Nephron (organoid): ENCODE data around the gene PKP3.
A peak's percentile ranks its signal among the peaks of the same experiment; 100 is the strongest.

Source experiments
- H3K27ac Mint-ChIP-seq, 3 experiments: 2 replicates each; pipeline ENCODE4 v1.8.0; 2020; ENCODE audit warnings: mixed read lengths in 3 of 3, mild to moderate bottlenecking in 2 of 3, moderate library complexity in 1 of 3
- H3K27me3 Mint-ChIP-seq: 2 replicates; pipeline ENCODE4 v1.8.0; 2021; ENCODE audit warnings: low read depth, mild to moderate bottlenecking, moderate library complexity, mixed read lengths
- H3K36me3 Mint-ChIP-seq: 2 replicates; pipeline ENCODE4 v1.8.0; 2020; ENCODE audit warnings: low read depth, mixed read lengths
- H3K4me1 Mint-ChIP-seq: 2 replicates; pipeline ENCODE4 v1.8.0; 2020; ENCODE audit warnings: mixed read lengths
- H3K4me3 Mint-ChIP-seq, 3 experiments: 2 replicates each; pipeline ENCODE4 v1.8.0; 2020; ENCODE audit warnings: mild to moderate bottlenecking in 3 of 3, mixed read lengths in 3 of 3, moderate library complexity in 2 of 3
- H3K9me3 Mint-ChIP-seq: 2 replicates; pipeline ENCODE4 v1.8.0; 2020; ENCODE audit warnings: mixed read lengths
- TF ChIP-seq, protein P1 (sequence below), 3 experiments: fragments of 200-600 bp; sonication (generic); IDR thresholded peaks; one replicate each; pipeline ENCODE4 v1.5.0; 2021; ENCODE audit warnings: antibody characterized with exemption in 3 of 3; ENCODE audit not compliant: unreplicated experiment in 3 of 3

PKP3 gene

DNA sequence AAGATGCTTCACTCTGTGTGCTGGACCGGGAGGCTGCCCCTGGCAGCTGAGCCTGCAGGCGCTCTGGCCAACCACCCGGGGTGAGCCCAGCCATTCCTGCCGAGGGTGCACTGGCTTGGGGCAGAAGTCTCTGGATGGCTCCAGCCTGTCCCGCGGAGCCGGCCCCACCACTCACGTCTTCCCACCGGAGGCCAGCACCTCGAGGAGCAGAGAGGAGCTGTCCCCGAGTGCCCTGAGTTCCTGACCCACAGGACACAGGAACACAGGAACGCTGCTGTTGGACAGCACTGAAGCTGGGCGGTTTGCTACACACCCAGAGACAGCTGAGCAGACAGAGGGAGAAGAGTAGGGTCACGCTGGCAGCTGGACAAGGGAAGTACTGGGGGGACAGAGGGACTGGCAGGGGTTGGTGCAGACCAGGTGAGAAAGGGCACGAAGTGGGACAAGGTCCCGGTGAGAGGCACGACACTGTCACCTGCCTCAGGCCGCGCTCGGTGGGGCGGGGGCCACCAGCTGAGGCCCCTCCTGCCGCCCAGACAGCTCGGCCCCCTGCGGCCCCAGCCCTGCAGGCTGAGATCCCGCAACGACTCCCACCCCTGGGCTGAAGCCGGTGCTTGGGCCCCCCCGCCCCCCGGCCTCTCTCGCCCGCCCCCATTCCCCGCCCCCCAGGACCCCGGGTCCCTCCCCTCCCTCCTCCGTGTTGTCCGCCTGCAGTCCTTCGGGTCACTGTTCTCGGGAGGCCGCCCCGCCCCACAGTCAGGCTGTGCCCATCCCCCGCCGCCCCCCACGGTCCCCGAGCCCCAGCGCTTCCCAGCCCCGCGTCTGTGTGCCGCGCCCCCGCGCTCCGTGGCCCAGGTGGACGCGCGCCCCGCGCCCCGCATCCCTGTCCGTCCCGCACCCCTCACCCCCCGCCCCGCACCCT is 25.3 kb upstream of the PKP3 start:
- H3K36me3 Mint-ChIP-seq = peaks cover 16% of the 10 kb centered on the region
- H3K4me1 Mint-ChIP-seq = peaks cover 14% of the 10 kb centered on the region
- peaks cover 12% of the 10 kb centered on the region for H3K27me3 Mint-ChIP-seq
- TF ChIP-seq, protein P1, sequence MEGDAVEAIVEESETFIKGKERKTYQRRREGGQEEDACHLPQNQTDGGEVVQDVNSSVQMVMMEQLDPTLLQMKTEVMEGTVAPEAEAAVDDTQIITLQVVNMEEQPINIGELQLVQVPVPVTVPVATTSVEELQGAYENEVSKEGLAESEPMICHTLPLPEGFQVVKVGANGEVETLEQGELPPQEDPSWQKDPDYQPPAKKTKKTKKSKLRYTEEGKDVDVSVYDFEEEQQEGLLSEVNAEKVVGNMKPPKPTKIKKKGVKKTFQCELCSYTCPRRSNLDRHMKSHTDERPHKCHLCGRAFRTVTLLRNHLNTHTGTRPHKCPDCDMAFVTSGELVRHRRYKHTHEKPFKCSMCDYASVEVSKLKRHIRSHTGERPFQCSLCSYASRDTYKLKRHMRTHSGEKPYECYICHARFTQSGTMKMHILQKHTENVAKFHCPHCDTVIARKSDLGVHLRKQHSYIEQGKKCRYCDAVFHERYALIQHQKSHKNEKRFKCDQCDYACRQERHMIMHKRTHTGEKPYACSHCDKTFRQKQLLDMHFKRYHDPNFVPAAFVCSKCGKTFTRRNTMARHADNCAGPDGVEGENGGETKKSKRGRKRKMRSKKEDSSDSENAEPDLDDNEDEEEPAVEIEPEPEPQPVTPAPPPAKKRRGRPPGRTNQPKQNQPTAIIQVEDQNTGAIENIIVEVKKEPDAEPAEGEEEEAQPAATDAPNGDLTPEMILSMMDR (IDR thresholded peaks at IDR 0.05; ENCODE audit: unreplicated experiment in 3 of 3) = no peak
- H3K9me3 Mint-ChIP-seq = no peaks in the 10 kb centered on the region
- peak overlapping the region; percentile 93 to 97 (median 94) for H3K4me3 Mint-ChIP-seq
- peak overlapping the region; percentile 87 to 92 (median 90) for H3K27ac Mint-ChIP-seq

- peaks cover 14% of the 10 kb centered on the region for H3K4me1 Mint-ChIP-seq
- TF ChIP-seq, protein P1 (IDR thresholded peaks at IDR 0.05; ENCODE audit: unreplicated experiment in 3 of 3) = no peak
- peak within 1 kb of the TSS; percentile 87 to 92 (median 90) for H3K27ac Mint-ChIP-seq
- peaks cover 12% of the 10 kb centered on the region for H3K27me3 Mint-ChIP-seq
- peaks cover 22% of the 10 kb centered on the region for H3K36me3 Mint-ChIP-seq
- H3K4me3 Mint-ChIP-seq = peak within 1 kb of the TSS; percentile 93 to 97 (median 94)
- no peaks in the 10 kb centered on the region for H3K9me3 Mint-ChIP-seq
Measured at GRCh38 chr11:369336-370018, 24.5 kb upstream of the PKP3 start, which contains the start of gene B4GALNT4. Gene B4GALNT4, plus strand, starts transcription at chr11:369499. Its CDS starts 305 bp downstream, at chr11:369804.

- Mint-ChIP-seq H3K9me3 (no peaks in the 10 kb centered on the region), H3K36me3 (peaks cover 23% of the 10 kb centered on the region), H3K4me1 (peaks cover 14% of the 10 kb centered on the region), H3K27ac (peak overlapping the region; percentile 53 to 90 (median 86)), H3K4me3 (peak overlapping the region; percentile 86 to 92 (median 90)), H3K27me3 (peaks cover 12% of the 10 kb centered on the region)
- TF ChIP-seq, protein P1 (IDR thresholded peaks at IDR 0.05; ENCODE audit: unreplicated experiment in 3 of 3) = no peak
Measured at GRCh38 chr11:370070-370941, 23.7 kb upstream of the PKP3 start.

GRCh38 chr11:371051-371450 is 23.0 kb upstream of the PKP3 start:
- H3K4me1 Mint-ChIP-seq = peaks cover 14% of the 10 kb centered on the region
- no peaks in the 10 kb centered on the region for H3K9me3 Mint-ChIP-seq
- H3K36me3 Mint-ChIP-seq = peaks cover 25% of the 10 kb centered on the region
- H3K4me3 Mint-ChIP-seq = peak overlapping the region; percentile 86 to 92 (median 90)
- H3K27me3 Mint-ChIP-seq = peaks cover 12% of the 10 kb centered on the region
- peak overlapping the region; percentile 75 to 90 (median 86) for H3K27ac Mint-ChIP-seq
- TF ChIP-seq, protein P1 (IDR thresholded peaks at IDR 0.05; ENCODE audit: unreplicated experiment in 3 of 3) = no peak

- H3K27me3 Mint-ChIP-seq = peaks cover 12% of the 10 kb centered on the region
- peaks cover 14% of the 10 kb centered on the region for H3K4me1 Mint-ChIP-seq
- H3K4me3 Mint-ChIP-seq = peak overlapping the region; percentile 82 to 92 (median 85)
- peaks cover 25% of the 10 kb centered on the region for H3K36me3 Mint-ChIP-seq
- no peaks in the 10 kb centered on the region for H3K9me3 Mint-ChIP-seq
- H3K27ac Mint-ChIP-seq = peak overlapping the region in 2 of 3 experiments; percentile 75 to 88
- TF ChIP-seq, protein P1 (IDR thresholded peaks at IDR 0.05; ENCODE audit: unreplicated experiment in 3 of 3) = no peak
Measured at GRCh38 chr11:371716-372590, 22.1 kb upstream of the PKP3 start.
